HG03039 (cell line): ENCODE results near the gene CDH15.
"Not testable (repeated sequence)": the region's sequence is repeated elsewhere in the genome, so short reads cannot be mapped to it uniquely, and the experiment has no call there.

ENCODE experiments used
- ATAC-seq: cut with Tn5 transposase; IDR thresholded peaks from one replicate; pipeline ENCODE4 v1.9.1; 2021; ENCODE audit warnings: mild to moderate bottlenecking, moderate library complexity; ENCODE audit not compliant: unreplicated experiment

Gene CDH15

GRCh38 chr16:89155851-89156739 is 15.5 kb upstream of the CDH15 start:
- no peak for ATAC-seq

- no peak for ATAC-seq
These were observed 14.6 kb upstream of the CDH15 start for GRCh38 chr16:89156740-89157645.

- no peak for ATAC-seq
These were observed 13.8 kb upstream of the CDH15 start for GRCh38 chr16:89157778-89158177.

- ATAC-seq, result no peak
These were observed 12.3 kb upstream of the CDH15 start for GRCh38 chr16:89159066-89159849.

- ATAC-seq, result no peak
These were observed 11.6 kb upstream of the CDH15 start for GRCh38 chr16:89159850-89160354.

DNA sequence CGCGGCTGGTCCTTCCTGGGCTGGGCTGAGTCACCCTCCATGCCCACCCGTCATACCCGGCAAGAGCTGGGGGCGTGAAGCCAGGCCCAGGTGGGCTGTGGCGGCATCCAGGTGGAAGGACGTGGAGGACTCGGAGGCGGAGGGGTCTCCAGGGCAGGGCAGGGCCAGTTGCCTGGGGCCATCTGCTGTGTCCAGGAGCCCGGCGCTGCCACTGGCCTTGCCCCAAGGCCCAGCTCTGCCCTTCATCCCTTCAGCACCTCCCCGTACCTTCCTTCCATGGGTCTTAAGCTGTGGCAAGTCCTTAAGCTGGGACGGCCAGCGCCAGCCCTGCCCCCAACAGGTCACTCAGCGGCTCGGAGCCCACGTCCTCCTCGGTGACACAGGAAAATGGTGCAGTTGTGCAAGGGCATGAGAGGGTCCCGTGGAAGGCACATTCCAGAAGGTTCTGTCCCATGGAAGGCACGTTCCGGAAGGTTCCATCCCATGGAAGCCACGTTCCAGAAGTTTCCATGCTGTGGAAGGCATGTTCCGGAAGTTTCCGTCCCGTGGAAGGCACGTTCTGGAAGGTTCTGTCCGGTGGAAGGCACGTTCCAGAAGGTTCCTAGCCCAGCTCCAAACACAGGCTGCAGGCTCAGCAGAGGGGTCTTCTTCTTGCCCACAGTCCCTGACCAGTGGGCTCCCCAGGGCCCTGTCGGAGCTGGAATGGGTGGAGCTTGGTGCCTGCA is 10.4 kb upstream of the CDH15 start:
- ATAC-seq, result no peak

GRCh38 chr16:89161763-89162713 is 9.5 kb upstream of the CDH15 start:
- ATAC-seq, result no peak

- no peak for ATAC-seq
These were observed 8.3 kb upstream of the CDH15 start for GRCh38 chr16:89163297-89163696.

DNA sequence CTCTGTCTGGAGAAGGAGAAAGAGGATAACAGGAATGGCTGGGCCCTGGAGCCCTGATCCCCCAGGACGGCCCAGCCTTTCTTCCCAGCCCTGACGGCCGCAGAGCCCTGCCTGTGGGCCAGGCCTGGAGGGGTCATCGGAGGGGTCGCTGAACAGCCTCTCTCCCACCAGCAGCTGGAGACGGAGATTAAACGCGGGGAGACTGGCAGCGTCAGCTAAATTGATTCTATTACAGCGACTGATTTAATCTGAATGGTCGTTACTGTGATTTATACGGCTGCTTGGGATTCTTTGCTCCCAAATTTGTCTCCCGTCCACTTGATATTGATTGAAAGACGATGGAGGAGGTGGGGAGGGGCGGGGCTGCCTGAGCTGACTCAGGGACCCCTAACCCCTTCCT is 7.1 kb upstream of the CDH15 start:
- ATAC-seq, result no peak

DNA sequence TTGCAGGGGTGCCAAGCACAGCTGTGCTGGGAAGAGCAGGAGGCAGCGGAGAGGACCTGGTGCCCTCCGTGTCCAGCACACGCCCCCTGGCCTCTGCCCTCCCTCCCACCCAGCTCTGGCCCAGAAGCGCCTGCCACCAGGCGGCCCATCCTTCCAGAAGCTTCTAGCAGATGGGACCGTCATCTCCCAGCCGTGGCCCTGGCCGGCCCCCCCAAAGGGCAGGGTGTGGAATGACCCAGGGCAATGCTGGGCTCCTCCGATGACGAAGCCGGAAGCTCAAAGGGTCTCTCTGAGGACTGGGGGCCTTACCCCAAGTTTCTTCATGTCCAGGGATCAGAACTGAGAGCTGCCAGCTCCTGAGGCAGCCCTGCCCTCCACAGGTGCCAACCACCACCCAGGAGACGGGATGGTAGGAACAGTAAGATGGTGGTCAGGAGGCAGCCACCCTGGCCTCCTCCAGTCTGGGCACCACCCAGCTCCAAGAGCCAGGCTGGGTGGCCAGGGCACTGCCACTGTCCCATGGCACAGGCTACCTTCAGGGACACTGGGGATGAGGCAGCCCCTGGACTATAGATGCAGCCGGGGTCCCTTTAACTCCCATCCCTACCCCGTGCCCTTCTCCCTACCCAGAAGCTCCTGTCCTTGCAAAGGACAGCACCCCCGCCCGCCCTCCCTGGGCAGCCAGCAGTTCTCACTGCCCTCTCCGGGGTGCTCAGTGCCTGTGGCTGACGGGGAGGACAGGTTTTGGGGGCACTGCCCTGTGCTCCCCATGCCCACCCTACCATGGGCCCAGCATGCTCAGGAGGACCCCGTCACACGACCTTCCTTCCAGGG is 6.5 kb upstream of the CDH15 start:
- ATAC-seq, result no peak

- ATAC-seq, result not testable (repeated sequence)
These were observed 5.9 kb upstream of the CDH15 start for GRCh38 chr16:89165681-89165979.

- ATAC-seq, result no peak
These were observed 4.7 kb upstream of the CDH15 start for GRCh38 chr16:89166696-89167424.

DNA sequence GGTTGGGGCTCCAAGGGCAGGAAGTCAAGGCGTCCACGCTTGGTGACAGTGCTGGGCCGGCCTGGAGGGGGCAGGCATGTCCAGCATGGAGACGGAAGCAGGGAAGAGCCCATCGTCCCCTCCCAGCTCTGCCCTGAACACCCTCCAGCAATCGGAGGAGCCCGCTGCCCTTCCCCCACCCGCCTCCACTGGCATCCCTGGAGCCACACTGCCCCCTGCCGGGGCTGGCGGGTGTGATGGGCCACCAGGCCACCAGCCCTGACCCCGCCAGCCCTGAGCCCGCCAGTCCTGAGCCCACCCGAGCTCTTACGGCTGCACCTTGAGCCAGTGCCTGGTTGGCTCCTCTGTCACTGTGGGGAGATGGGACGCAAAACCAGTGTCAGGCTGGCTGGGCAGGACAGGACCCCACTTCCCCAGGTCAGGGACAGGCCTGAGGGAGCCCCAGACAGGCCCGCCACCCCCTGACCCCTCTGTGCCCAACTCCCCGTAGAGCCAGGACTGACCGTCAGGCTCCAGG is 4.1 kb upstream of the CDH15 start:
- no peak for ATAC-seq

DNA sequence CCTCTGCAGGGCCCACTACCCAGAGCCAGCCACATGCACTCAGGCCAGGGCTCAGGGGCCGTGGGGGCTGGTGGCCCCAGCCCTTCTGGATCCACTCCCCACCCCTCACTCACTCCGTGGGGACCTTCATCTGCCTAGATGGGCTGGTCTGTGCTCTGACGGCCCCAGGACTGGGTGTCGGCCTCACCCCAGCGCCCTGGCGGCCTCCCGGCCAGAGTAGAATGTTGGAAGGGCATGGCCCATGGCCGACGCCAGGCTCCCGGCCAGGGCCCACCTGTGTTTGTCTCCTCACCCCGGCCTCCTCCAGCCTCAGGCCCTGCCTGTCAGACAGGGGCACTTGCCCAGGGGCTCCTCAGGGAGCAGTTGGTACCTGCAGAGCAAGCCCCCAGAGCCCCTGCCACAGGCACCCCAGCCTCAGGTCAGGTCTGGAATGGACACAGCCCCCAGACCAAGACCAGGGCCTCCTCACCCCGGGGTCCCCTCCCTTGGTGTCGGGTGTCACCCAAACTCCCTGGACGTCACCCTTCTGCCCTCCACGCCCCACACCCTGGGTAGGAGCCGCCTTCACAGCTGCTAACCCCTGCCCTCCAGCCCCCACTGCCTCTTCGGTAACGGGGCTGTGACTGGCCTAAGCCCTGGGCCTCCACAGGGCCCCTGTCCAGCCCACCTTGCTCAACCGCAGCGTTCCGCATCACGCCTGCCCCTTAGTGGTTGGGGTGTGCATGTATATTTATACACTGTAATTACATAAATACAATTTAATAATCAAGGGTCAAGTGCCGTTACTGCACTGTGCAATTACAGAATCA is 3.0 kb upstream of the CDH15 start:
- no peak for ATAC-seq

DNA sequence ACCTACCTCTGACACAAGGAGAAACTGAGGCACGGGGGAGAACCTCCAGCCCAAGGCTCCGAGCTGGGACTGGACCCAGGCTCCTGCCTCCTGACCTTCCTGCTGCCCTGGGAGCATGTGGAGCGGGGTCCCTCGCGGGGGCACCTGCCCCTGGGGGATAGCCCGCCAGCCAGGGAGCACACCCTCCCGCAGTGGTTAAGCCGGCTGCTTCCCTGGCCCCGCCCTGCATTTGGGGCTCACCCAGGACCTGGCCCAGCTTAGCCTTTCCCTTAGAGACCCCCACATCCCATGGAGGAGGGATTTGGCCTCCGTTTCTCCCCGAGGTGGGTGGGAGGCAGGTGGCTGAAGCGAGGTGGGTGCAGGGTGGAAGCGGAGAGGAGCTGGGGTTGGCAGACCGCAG is 1.8 kb upstream of the CDH15 start:
- no peak for ATAC-seq

DNA sequence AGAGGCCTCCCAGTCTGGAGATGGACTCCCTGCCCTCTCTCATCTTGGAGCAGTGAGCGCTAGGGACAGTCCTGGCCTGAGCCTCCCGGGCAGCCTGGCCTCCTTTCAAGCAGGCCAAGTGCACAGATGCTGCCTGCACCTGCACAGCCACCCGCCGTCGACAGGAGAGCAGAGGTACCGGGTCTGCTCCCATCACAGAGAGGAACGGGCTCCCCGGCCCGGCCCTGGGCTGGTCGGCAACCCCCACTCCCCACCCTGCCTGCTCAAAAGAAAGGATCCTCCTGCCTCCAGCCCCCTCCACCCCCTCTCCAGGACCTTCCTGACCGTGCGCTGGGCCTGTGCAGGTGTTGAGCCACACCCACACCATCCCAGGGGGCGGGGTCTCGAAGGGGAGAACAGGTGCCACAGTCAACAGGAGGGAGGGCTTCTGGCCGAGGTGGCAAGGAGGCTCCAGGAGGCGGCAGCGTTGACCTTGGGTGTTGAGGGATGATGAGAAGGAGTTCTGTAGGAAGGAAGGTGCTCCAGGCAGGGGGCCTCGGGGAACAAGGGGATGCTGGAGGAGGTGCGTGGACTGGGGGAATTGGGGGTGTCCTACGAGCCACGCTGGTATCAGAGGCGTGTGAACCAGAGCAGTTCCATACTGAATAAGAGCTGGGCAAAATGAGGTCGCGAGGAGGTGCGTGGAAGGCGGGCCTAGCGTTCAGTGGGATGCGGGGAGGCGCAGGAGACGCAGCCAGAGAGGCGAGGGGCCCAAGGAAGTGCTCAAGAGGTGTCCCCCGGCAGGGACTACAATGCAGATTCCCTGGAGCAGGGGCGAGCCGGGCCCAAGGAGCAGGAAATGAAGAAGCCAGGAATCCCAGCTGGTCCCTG is 967 bp upstream of the CDH15 start:
- no peak for ATAC-seq
